ENCODE measurements around the gene MYO5B.

- TF ChIP-seq GATA2 (IDR thresholded peaks at IDR 0.05; ENCODE audit: low read depth, low read length) = no peak
- TF ChIP-seq GATA3 (IDR thresholded peaks at IDR 0.05; ENCODE audit: low read depth, low read length) = no peak
These were observed 95.1 kb downstream of the MYO5B start for GRCh38 chr18:50099725-50100407.

All from SH-SY5Y (cell line).